ENCODE measurements around the gene CST7.

DNA sequence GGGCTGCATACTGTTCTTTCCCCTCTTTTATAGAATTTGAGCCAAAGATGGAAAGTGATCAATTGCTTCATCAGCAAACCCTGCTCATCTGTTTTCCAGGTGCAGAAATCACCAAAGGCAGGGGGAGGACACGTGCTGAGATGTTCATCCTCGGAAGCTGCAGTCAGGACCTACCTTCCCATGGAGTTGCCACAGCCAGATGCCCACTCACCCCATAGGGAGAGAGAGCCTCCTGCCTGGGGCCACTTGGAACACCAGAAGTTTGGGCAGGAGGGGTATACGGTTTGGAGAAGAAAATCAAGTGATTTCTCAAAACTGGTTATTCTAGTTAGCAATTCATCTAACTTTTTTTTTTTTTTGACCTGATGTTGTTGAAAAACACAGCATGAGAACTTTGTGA, 5.3 kb upstream of the CST7 start:
- TF ChIP-seq, protein P1, sequence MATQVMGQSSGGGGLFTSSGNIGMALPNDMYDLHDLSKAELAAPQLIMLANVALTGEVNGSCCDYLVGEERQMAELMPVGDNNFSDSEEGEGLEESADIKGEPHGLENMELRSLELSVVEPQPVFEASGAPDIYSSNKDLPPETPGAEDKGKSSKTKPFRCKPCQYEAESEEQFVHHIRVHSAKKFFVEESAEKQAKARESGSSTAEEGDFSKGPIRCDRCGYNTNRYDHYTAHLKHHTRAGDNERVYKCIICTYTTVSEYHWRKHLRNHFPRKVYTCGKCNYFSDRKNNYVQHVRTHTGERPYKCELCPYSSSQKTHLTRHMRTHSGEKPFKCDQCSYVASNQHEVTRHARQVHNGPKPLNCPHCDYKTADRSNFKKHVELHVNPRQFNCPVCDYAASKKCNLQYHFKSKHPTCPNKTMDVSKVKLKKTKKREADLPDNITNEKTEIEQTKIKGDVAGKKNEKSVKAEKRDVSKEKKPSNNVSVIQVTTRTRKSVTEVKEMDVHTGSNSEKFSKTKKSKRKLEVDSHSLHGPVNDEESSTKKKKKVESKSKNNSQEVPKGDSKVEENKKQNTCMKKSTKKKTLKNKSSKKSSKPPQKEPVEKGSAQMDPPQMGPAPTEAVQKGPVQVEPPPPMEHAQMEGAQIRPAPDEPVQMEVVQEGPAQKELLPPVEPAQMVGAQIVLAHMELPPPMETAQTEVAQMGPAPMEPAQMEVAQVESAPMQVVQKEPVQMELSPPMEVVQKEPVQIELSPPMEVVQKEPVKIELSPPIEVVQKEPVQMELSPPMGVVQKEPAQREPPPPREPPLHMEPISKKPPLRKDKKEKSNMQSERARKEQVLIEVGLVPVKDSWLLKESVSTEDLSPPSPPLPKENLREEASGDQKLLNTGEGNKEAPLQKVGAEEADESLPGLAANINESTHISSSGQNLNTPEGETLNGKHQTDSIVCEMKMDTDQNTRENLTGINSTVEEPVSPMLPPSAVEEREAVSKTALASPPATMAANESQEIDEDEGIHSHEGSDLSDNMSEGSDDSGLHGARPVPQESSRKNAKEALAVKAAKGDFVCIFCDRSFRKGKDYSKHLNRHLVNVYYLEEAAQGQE (IDR thresholded peaks at IDR 0.05), result no peak
- TF ChIP-seq, protein P2, sequence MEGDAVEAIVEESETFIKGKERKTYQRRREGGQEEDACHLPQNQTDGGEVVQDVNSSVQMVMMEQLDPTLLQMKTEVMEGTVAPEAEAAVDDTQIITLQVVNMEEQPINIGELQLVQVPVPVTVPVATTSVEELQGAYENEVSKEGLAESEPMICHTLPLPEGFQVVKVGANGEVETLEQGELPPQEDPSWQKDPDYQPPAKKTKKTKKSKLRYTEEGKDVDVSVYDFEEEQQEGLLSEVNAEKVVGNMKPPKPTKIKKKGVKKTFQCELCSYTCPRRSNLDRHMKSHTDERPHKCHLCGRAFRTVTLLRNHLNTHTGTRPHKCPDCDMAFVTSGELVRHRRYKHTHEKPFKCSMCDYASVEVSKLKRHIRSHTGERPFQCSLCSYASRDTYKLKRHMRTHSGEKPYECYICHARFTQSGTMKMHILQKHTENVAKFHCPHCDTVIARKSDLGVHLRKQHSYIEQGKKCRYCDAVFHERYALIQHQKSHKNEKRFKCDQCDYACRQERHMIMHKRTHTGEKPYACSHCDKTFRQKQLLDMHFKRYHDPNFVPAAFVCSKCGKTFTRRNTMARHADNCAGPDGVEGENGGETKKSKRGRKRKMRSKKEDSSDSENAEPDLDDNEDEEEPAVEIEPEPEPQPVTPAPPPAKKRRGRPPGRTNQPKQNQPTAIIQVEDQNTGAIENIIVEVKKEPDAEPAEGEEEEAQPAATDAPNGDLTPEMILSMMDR (IDR thresholded peaks at IDR 0.05), result no peak
- TF ChIP-seq POLR2A (IDR thresholded peaks at IDR 0.05; ENCODE audit: low read length), result no peak
